ENCODE measurements around the gene TVP23B. TPM values are rescaled to one million over a fixed set of nuclear protein-coding genes. Genes with fewer than 3 reads are reported as not detected.
"Not testable (repeated sequence)": the region's sequence is repeated elsewhere in the genome, so short reads cannot be mapped to it uniquely, and the experiment has no call there.

Gene TVP23B
- 36.8 TPM for total RNA-seq
- long read RNA-seq, transcript TVP23B-201 (7 exons, 2,064 nt), result major isoform, 53 of 64 reads
- long read RNA-seq, partial matches to known transcripts, result 5 of 64 reads
- long read RNA-seq, other reads (novel, unspliced or antisense), result 2 of 64 reads

GRCh38 chr17:18780991-18781718, at the start of gene TVP23B:
TVP23B (plus strand) TSS chr17:18781183; CDS start chr17:18781294, 111 bp downstream.
- H3K36me3 ChIP-seq; H3K27me3 ChIP-seq (ENCODE audit: low read depth); H3K9me3 ChIP-seq; H3K4me1 ChIP-seq; intact Hi-C loops (cut with DNase I): not testable (repeated sequence)
- peak; percentile 99 to 100 for ATAC-seq
- peak within 1 kb of the TSS; percentile 83 for H3K27ac ChIP-seq
- DNase-seq, result peak; percentile 99
- H3K4me3 ChIP-seq, result peak within 1 kb of the TSS; percentile 65

- H3K4me3 ChIP-seq; DNase-seq; H3K9me3 ChIP-seq; H3K4me1 ChIP-seq; H3K27ac ChIP-seq; H3K27me3 ChIP-seq (ENCODE audit: low read depth); H3K36me3 ChIP-seq; intact Hi-C loops (cut with DNase I): not testable (repeated sequence)
- ATAC-seq, result peak in 1 of 2 donors; percentile 58
Observed at GRCh38 chr17:18732438-18732837, 48.5 kb upstream of the TVP23B start.

GRCh38 chr17:18733350-18733749, 47.6 kb upstream of the TVP23B start:
- H3K4me3 ChIP-seq; H3K27ac ChIP-seq; intact Hi-C loops (cut with DNase I); DNase-seq; H3K27me3 ChIP-seq (ENCODE audit: low read depth); H3K4me1 ChIP-seq; H3K36me3 ChIP-seq; H3K9me3 ChIP-seq: not testable (repeated sequence)
- peak; percentile 63 to 68 for ATAC-seq

- H3K36me3 ChIP-seq; intact Hi-C loops (cut with DNase I); H3K27ac ChIP-seq; H3K4me3 ChIP-seq; H3K9me3 ChIP-seq; H3K27me3 ChIP-seq (ENCODE audit: low read depth); ATAC-seq; H3K4me1 ChIP-seq; DNase-seq: not testable (repeated sequence)
Observed at GRCh38 chr17:18739616-18740391, 41.2 kb upstream of the TVP23B start.

- H3K4me1 ChIP-seq; H3K27me3 ChIP-seq (ENCODE audit: low read depth); H3K4me3 ChIP-seq; DNase-seq; intact Hi-C loops (cut with DNase I); H3K27ac ChIP-seq; H3K36me3 ChIP-seq; H3K9me3 ChIP-seq; ATAC-seq: not testable (repeated sequence)
Observed at GRCh38 chr17:18741228-18741627, 39.8 kb upstream of the TVP23B start.

GRCh38 chr17:18743699-18744421, 37.1 kb upstream of the TVP23B start, which contains the start of gene FBXW10:
FBXW10 (plus strand) TSS chr17:18744054; CDS start chr17:18744245, 191 bp downstream.
- H3K9me3 ChIP-seq; H3K4me1 ChIP-seq; H3K4me3 ChIP-seq; H3K27ac ChIP-seq; H3K27me3 ChIP-seq (ENCODE audit: low read depth); DNase-seq; intact Hi-C loops (cut with DNase I); H3K36me3 ChIP-seq: not testable (repeated sequence)
- peak; percentile 37 to 71 for ATAC-seq

GRCh38 chr17:18744726-18745125, 36.3 kb upstream of the TVP23B start:
- H3K27ac ChIP-seq; H3K9me3 ChIP-seq; H3K27me3 ChIP-seq (ENCODE audit: low read depth); H3K36me3 ChIP-seq; H3K4me3 ChIP-seq; ATAC-seq; intact Hi-C loops (cut with DNase I); DNase-seq; H3K4me1 ChIP-seq: not testable (repeated sequence)

- H3K36me3 ChIP-seq; H3K27ac ChIP-seq; H3K4me1 ChIP-seq; H3K4me3 ChIP-seq; ATAC-seq; DNase-seq; H3K9me3 ChIP-seq; H3K27me3 ChIP-seq (ENCODE audit: low read depth); intact Hi-C loops (cut with DNase I): not testable (repeated sequence)
Observed at GRCh38 chr17:18746551-18746950, 34.4 kb upstream of the TVP23B start.

GRCh38 chr17:18747501-18747900, 33.5 kb upstream of the TVP23B start:
- H3K36me3 ChIP-seq; intact Hi-C loops (cut with DNase I); H3K9me3 ChIP-seq; H3K27ac ChIP-seq; H3K4me1 ChIP-seq; H3K27me3 ChIP-seq (ENCODE audit: low read depth); ATAC-seq; H3K4me3 ChIP-seq; DNase-seq: not testable (repeated sequence)

GRCh38 chr17:18750242-18750641, 30.7 kb upstream of the TVP23B start:
- ATAC-seq; H3K27me3 ChIP-seq (ENCODE audit: low read depth); H3K4me1 ChIP-seq; intact Hi-C loops (cut with DNase I); H3K27ac ChIP-seq; H3K36me3 ChIP-seq; H3K4me3 ChIP-seq; H3K9me3 ChIP-seq; DNase-seq: not testable (repeated sequence)

- peak in 1 of 2 donors; percentile 41 for ATAC-seq
- H3K4me3 ChIP-seq; H3K27me3 ChIP-seq (ENCODE audit: low read depth); intact Hi-C loops (cut with DNase I); H3K4me1 ChIP-seq; DNase-seq; H3K36me3 ChIP-seq; H3K9me3 ChIP-seq; H3K27ac ChIP-seq: not testable (repeated sequence)
Observed at GRCh38 chr17:18753829-18754409, 27.1 kb upstream of the TVP23B start.

GRCh38 chr17:18755969-18756368, 25.0 kb upstream of the TVP23B start:
- H3K27me3 ChIP-seq (ENCODE audit: low read depth); ATAC-seq; H3K27ac ChIP-seq; H3K36me3 ChIP-seq; H3K9me3 ChIP-seq; DNase-seq; intact Hi-C loops (cut with DNase I); H3K4me3 ChIP-seq; H3K4me1 ChIP-seq: not testable (repeated sequence)
